ENCODE data around the gene ASB10. TPM values are rescaled to one million over a fixed set of nuclear protein-coding genes. Genes with fewer than 3 reads are reported as not detected.

The ASB10 gene
- total and polyA plus RNA-seq, 7 experiments from 2014 or later = not detected

DNA sequence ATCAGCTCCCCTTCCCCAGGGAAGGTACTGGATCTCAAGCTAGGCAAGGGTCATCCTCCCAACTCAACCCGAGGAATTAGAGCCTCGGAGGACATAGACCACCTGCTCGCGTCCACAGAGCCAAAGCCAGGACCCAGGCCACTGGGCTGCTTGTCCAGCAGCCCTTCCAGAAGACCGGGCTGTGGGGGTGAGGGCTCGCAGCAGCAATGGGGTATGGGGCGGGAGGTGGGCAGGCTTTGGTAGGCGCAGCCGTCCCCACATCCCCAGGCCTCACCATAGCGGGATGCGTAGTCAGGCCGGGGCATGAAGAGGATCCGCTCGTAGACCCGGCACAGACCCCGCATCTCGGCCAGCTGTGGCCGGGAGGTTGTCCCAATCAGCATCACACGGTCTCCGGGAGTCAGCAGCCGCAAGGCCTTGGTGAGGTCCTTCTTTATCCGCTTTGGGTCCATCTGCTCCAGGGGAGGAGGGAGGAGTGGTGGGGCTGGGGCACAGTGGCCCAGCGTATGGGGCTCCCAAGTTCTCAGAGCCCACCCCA, 5.0 kb upstream of the ASB10 start:
- H3K9me3 ChIP-seq (ENCODE audit: control insufficient read depth in 2 of 3, low read length in 3 of 3) = no peaks in the 10 kb centered on the region
- ChIA-PET CTCF (no interaction called here), POLR2A (no interaction called here)
- intact Hi-C loops (cut with micrococcal nuclease) = no loop called here
- H3K4me3 Mint-ChIP-seq = no peak overlapping the region
- no peak overlapping the region for H3K27ac ChIP-seq (ENCODE audit: low read depth, low read length)
- no peaks in the 10 kb centered on the region for H3K36me3 ChIP-seq (ENCODE audit: control insufficient read depth in 2 of 3, insufficient read depth in 3 of 3, low read length in 3 of 3)
- H3K27me3 ChIP-seq (ENCODE audit: control insufficient read depth in 2 of 2, insufficient read depth in 2 of 2, low read length in 2 of 2) = no peaks in the 10 kb centered on the region
- no peak overlapping the region for H3K4me3 ChIP-seq (ENCODE audit: low read length)
- peaks cover 0 to 13% (median 3%) of the 10 kb centered on the region in 5 donors for H3K27me3 Mint-ChIP-seq
- no peaks in the 10 kb centered on the region for H3K9me3 Mint-ChIP-seq
- peaks cover 0 to 6% (median 5%) of the 10 kb centered on the region in 7 donors for H3K4me1 Mint-ChIP-seq
- DNase-seq (no peak), ATAC-seq (no peak)
- H3K4me1 ChIP-seq (ENCODE audit: control insufficient read depth in 2 of 2, insufficient read depth in 2 of 2, low read length in 2 of 2) = no peaks in the 10 kb centered on the region
- H3K36me3 Mint-ChIP-seq = no peaks in the 10 kb centered on the region
- no peak overlapping the region for H3K27ac Mint-ChIP-seq

- DNase-seq (no peak), ATAC-seq (no peak)
- ChIA-PET CTCF (no interaction called here), POLR2A (no interaction called here)
- intact Hi-C loops (cut with micrococcal nuclease) = no loop called here
- Mint-ChIP-seq H3K4me1 (peaks cover 0 to 6% (median 5%) of the 10 kb centered on the region in 7 donors), H3K27ac (no peak overlapping the region), H3K27me3 (peaks cover 0 to 13% (median 3%) of the 10 kb centered on the region in 5 donors), H3K4me3 (no peak overlapping the region), H3K9me3 (no peaks in the 10 kb centered on the region), H3K36me3 (no peaks in the 10 kb centered on the region)
- H3K36me3 ChIP-seq (ENCODE audit: control insufficient read depth in 2 of 3, insufficient read depth in 3 of 3, low read length in 3 of 3) = no peaks in the 10 kb centered on the region
- H3K4me3 ChIP-seq (ENCODE audit: low read length) = no peak overlapping the region
- no peak overlapping the region for H3K27ac ChIP-seq (ENCODE audit: low read depth, low read length)
- no peaks in the 10 kb centered on the region for H3K9me3 ChIP-seq (ENCODE audit: control insufficient read depth in 2 of 3, low read length in 3 of 3)
- no peaks in the 10 kb centered on the region for H3K27me3 ChIP-seq (ENCODE audit: control insufficient read depth in 2 of 2, insufficient read depth in 2 of 2, low read length in 2 of 2)
- no peaks in the 10 kb centered on the region for H3K4me1 ChIP-seq (ENCODE audit: control insufficient read depth in 2 of 2, insufficient read depth in 2 of 2, low read length in 2 of 2)
Observed at GRCh38 chr7:151191544-151191943, 4.5 kb upstream of the ASB10 start.

GRCh38 chr7:151189038-151189437, 2.0 kb upstream of the ASB10 start:
- Mint-ChIP-seq H3K27ac (no peak overlapping the region), H3K4me1 (peaks cover 0 to 6% (median 2%) of the 10 kb centered on the region in 7 donors), H3K9me3 (peaks cover 0 to 2% (median 0%) of the 10 kb centered on the region in 11 donors), H3K36me3 (no peaks in the 10 kb centered on the region), H3K27me3 (peaks cover 0 to 13% (median 0%) of the 10 kb centered on the region in 5 donors), H3K4me3 (no peak overlapping the region)
- Histone ChIP-seq H3K27ac (ENCODE audit: low read depth, low read length) (no peak overlapping the region), H3K27me3 (ENCODE audit: control insufficient read depth in 2 of 2, insufficient read depth in 2 of 2, low read length in 2 of 2) (no peaks in the 10 kb centered on the region), H3K4me3 (ENCODE audit: low read length) (no peak overlapping the region), H3K9me3 (ENCODE audit: control insufficient read depth in 2 of 3, low read length in 3 of 3) (no peaks in the 10 kb centered on the region), H3K36me3 (ENCODE audit: control insufficient read depth in 2 of 3, insufficient read depth in 3 of 3, low read length in 3 of 3) (no peaks in the 10 kb centered on the region), H3K4me1 (ENCODE audit: control insufficient read depth in 2 of 2, insufficient read depth in 2 of 2, low read length in 2 of 2) (no peaks in the 10 kb centered on the region)
- ATAC-seq (no peak), DNase-seq (no peak)
- POLR2A ChIA-PET = no interaction called here
- intact Hi-C loops (cut with micrococcal nuclease) = no loop called here
- CTCF ChIA-PET = no interaction called here

GRCh38 chr7:151188252-151188542, 1.1 kb upstream of the ASB10 start:
- H3K27ac Mint-ChIP-seq = no peak overlapping the region
- H3K36me3 Mint-ChIP-seq = no peaks in the 10 kb centered on the region
- Histone ChIP-seq H3K36me3 (ENCODE audit: control insufficient read depth in 2 of 3, insufficient read depth in 3 of 3, low read length in 3 of 3) (no peaks in the 10 kb centered on the region), H3K27ac (ENCODE audit: low read depth, low read length) (no peak overlapping the region), H3K9me3 (ENCODE audit: control insufficient read depth in 2 of 3, low read length in 3 of 3) (no peaks in the 10 kb centered on the region), H3K4me3 (ENCODE audit: low read length) (no peak overlapping the region), H3K4me1 (ENCODE audit: control insufficient read depth in 2 of 2, insufficient read depth in 2 of 2, low read length in 2 of 2) (no peaks in the 10 kb centered on the region), H3K27me3 (ENCODE audit: control insufficient read depth in 2 of 2, insufficient read depth in 2 of 2, low read length in 2 of 2) (no peaks in the 10 kb centered on the region)
- intact Hi-C loops (cut with micrococcal nuclease) = no loop called here
- ATAC-seq = no peak
- H3K4me1 Mint-ChIP-seq = no peaks in the 10 kb centered on the region
- ChIA-PET POLR2A (no interaction called here), CTCF (no interaction called here)
- peaks cover 0 to 13% (median 0%) of the 10 kb centered on the region in 5 donors for H3K27me3 Mint-ChIP-seq
- DNase-seq = no peak
- H3K9me3 Mint-ChIP-seq = peaks cover 0 to 2% (median 0%) of the 10 kb centered on the region in 11 donors
- no peak overlapping the region for H3K4me3 Mint-ChIP-seq

GRCh38 chr7:151187409-151188251, 580 bp upstream of the ASB10 start:
- Mint-ChIP-seq H3K36me3 (no peaks in the 10 kb centered on the region), H3K9me3 (peaks cover 0 to 2% (median 0%) of the 10 kb centered on the region in 11 donors), H3K4me3 (no peak overlapping the region), H3K4me1 (no peaks in the 10 kb centered on the region), H3K27ac (no peak overlapping the region), H3K27me3 (peaks cover 0 to 13% (median 0%) of the 10 kb centered on the region in 5 donors)
- ChIA-PET CTCF (no interaction called here), POLR2A (no interaction called here)
- Histone ChIP-seq H3K4me3 (ENCODE audit: low read length) (no peak overlapping the region), H3K4me1 (ENCODE audit: control insufficient read depth in 2 of 2, insufficient read depth in 2 of 2, low read length in 2 of 2) (no peaks in the 10 kb centered on the region), H3K27ac (ENCODE audit: low read depth, low read length) (no peak overlapping the region), H3K27me3 (ENCODE audit: control insufficient read depth in 2 of 2, insufficient read depth in 2 of 2, low read length in 2 of 2) (no peaks in the 10 kb centered on the region), H3K36me3 (ENCODE audit: control insufficient read depth in 2 of 3, insufficient read depth in 3 of 3, low read length in 3 of 3) (no peaks in the 10 kb centered on the region), H3K9me3 (ENCODE audit: control insufficient read depth in 2 of 3, low read length in 3 of 3) (no peaks in the 10 kb centered on the region)
- intact Hi-C loops (cut with micrococcal nuclease) = no loop called here
- no peak for ATAC-seq
- DNase-seq = no peak

GRCh38 chr7:151185762-151186639, 1.0 kb downstream of the ASB10 start:
- POLR2A ChIA-PET = no interaction called here
- intact Hi-C loops (cut with micrococcal nuclease) = no loop called here
- H3K27me3 ChIP-seq (ENCODE audit: control insufficient read depth in 2 of 2, insufficient read depth in 2 of 2, low read length in 2 of 2) = no peaks in the 10 kb centered on the region

More at GRCh38 chr7:151185762-151186639, 1.0 kb downstream of the ASB10 start:
- no peaks in the 10 kb centered on the region for H3K9me3 ChIP-seq (ENCODE audit: control insufficient read depth in 2 of 3, low read length in 3 of 3)
- H3K9me3 Mint-ChIP-seq = peaks cover 0 to 2% (median 0%) of the 10 kb centered on the region in 11 donors
- H3K36me3 Mint-ChIP-seq = no peaks in the 10 kb centered on the region
- H3K27ac ChIP-seq (ENCODE audit: low read depth, low read length) = no peak overlapping the region
- CTCF ChIA-PET = no interaction called here
- no peak overlapping the region for H3K4me3 ChIP-seq (ENCODE audit: low read length)
- H3K27ac Mint-ChIP-seq = no peak overlapping the region
- H3K27me3 Mint-ChIP-seq = peaks cover 0 to 14% (median 0%) of the 10 kb centered on the region in 5 donors
- no peaks in the 10 kb centered on the region for H3K36me3 ChIP-seq (ENCODE audit: control insufficient read depth in 2 of 3, insufficient read depth in 3 of 3, low read length in 3 of 3)
- ATAC-seq (peak; percentile 65), DNase-seq (no peak)
- H3K4me1 ChIP-seq (ENCODE audit: control insufficient read depth in 2 of 2, insufficient read depth in 2 of 2, low read length in 2 of 2) = no peaks in the 10 kb centered on the region
- H3K4me3 Mint-ChIP-seq = no peak overlapping the region
- H3K4me1 Mint-ChIP-seq = no peaks in the 10 kb centered on the region

Measured in naive thymus-derived CD4-positive, alpha-beta T cell (primary cell).